ENCODE data around the gene PKNOX2.

The PKNOX2 gene

GRCh38 chr11:125167954-125168835 is 3.6 kb downstream of the PKNOX2 start:
- peaks cover 27% of the 10 kb centered on the region for H3K27me3 ChIP-seq (replicated peaks; ENCODE audit: insufficient read depth, low read length)
- no peaks in the 10 kb centered on the region for H3K9me3 ChIP-seq (replicated peaks; ENCODE audit: insufficient read depth, low read length)
- no peaks in the 10 kb centered on the region for H3K79me2 ChIP-seq (ENCODE audit: low read length)
- no peak overlapping the region for H3K9ac ChIP-seq (ENCODE audit: low read length)
- no peaks in the 10 kb centered on the region for H4K20me1 ChIP-seq (ENCODE audit: insufficient read depth, low read length)
- H3F3A ChIP-seq (ENCODE audit: insufficient read depth, low read length): no peaks in the 10 kb centered on the region
- H3K4me1 ChIP-seq (ENCODE audit: low read length): no peaks in the 10 kb centered on the region
- H3K36me3 ChIP-seq (replicated peaks; ENCODE audit: insufficient read depth, low read length): no peaks in the 10 kb centered on the region
- H3K4me3 ChIP-seq (ENCODE audit: low read length): no peak overlapping the region
- no peak overlapping the region for H3K27ac ChIP-seq (ENCODE audit: low read length)
- no peak overlapping the region for H3K4me2 ChIP-seq (ENCODE audit: low read depth, low read length)
- H3K9me2 ChIP-seq (replicated peaks; ENCODE audit: insufficient read depth, low read length): no peaks in the 10 kb centered on the region
- DNase-seq: no peak
- no peak overlapping the region for H2AFZ ChIP-seq (ENCODE audit: low read length)
- no peak for TF ChIP-seq EZH2 (optimal IDR thresholded peaks at IDR 0.05; ENCODE audit: low read depth, low read length)
- no peak for TF ChIP-seq CTCF (IDR thresholded peaks at IDR 0.05; ENCODE audit: low read length)
- no peak for TF ChIP-seq EZH2phosphoT487 (IDR thresholded peaks at IDR 0.05; ENCODE audit: low read length)

GRCh38 chr11:125168918-125169456 is 4.4 kb downstream of the PKNOX2 start:
- Histone ChIP-seq H2AFZ (ENCODE audit: low read length) (no peak overlapping the region), H3K27me3 (replicated peaks; ENCODE audit: insufficient read depth, low read length) (peaks cover 19% of the 10 kb centered on the region), H3K9me3 (replicated peaks; ENCODE audit: insufficient read depth, low read length) (no peaks in the 10 kb centered on the region), H3K4me1 (ENCODE audit: low read length) (no peaks in the 10 kb centered on the region), H3K4me3 (ENCODE audit: low read length) (no peak overlapping the region), H3F3A (ENCODE audit: insufficient read depth, low read length) (no peaks in the 10 kb centered on the region), H3K4me2 (ENCODE audit: low read depth, low read length) (no peak overlapping the region), H3K27ac (ENCODE audit: low read length) (no peak overlapping the region), H3K79me2 (ENCODE audit: low read length) (no peaks in the 10 kb centered on the region), H3K9me2 (replicated peaks; ENCODE audit: insufficient read depth, low read length) (no peaks in the 10 kb centered on the region), H3K9ac (ENCODE audit: low read length) (no peak overlapping the region), H3K36me3 (replicated peaks; ENCODE audit: insufficient read depth, low read length) (no peaks in the 10 kb centered on the region), H4K20me1 (ENCODE audit: insufficient read depth, low read length) (no peaks in the 10 kb centered on the region)
- DNase-seq: no peak
- TF ChIP-seq EZH2phosphoT487 (IDR thresholded peaks at IDR 0.05; ENCODE audit: low read length) (no peak), EZH2 (optimal IDR thresholded peaks at IDR 0.05; ENCODE audit: low read depth, low read length) (no peak), CTCF (IDR thresholded peaks at IDR 0.05; ENCODE audit: low read length) (no peak)

- no peak for DNase-seq
- TF ChIP-seq CTCF (IDR thresholded peaks at IDR 0.05; ENCODE audit: low read length) (no peak), EZH2phosphoT487 (IDR thresholded peaks at IDR 0.05; ENCODE audit: low read length) (no peak), EZH2 (optimal IDR thresholded peaks at IDR 0.05; ENCODE audit: low read depth, low read length) (no peak)
- Histone ChIP-seq H3K4me3 (ENCODE audit: low read length) (no peak overlapping the region), H4K20me1 (ENCODE audit: insufficient read depth, low read length) (no peaks in the 10 kb centered on the region), H3K27ac (ENCODE audit: low read length) (no peak overlapping the region), H3F3A (ENCODE audit: insufficient read depth, low read length) (no peaks in the 10 kb centered on the region), H2AFZ (ENCODE audit: low read length) (no peak overlapping the region), H3K79me2 (ENCODE audit: low read length) (no peaks in the 10 kb centered on the region), H3K9me2 (replicated peaks; ENCODE audit: insufficient read depth, low read length) (no peaks in the 10 kb centered on the region), H3K27me3 (replicated peaks; ENCODE audit: insufficient read depth, low read length) (peaks cover 17% of the 10 kb centered on the region), H3K9me3 (replicated peaks; ENCODE audit: insufficient read depth, low read length) (no peaks in the 10 kb centered on the region), H3K36me3 (replicated peaks; ENCODE audit: insufficient read depth, low read length) (no peaks in the 10 kb centered on the region), H3K4me1 (ENCODE audit: low read length) (no peaks in the 10 kb centered on the region), H3K4me2 (ENCODE audit: low read depth, low read length) (no peak overlapping the region), H3K9ac (ENCODE audit: low read length) (no peak overlapping the region)
These were observed 5.5 kb downstream of the PKNOX2 start for GRCh38 chr11:125170001-125170509.
